ENCODE results near the gene HCK.

Gene HCK

GRCh38 chr20:32127347-32127746 lies 75.3 kb downstream of the HCK start:
- no peak for DNase-seq (ENCODE audit: low read depth, low spot score)

DNA sequence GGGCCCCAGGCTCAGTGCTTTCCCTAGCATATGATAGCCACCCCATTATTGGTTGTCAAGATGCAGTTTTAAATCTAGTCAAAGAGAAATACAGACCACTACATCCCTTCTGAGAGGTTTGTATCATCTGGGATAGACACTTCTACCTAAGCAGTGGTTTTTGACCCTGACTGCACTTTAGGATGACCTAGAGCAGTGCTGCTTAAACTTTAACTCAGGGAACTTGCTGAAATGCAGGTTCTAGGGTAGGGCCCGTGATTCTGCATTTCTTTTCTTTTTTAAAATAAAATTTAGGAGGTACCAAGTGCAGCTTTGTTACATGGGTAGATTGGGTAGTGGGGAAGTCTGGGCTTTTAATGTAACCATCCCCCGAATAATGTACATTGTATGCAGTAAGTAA lies 76.1 kb downstream of the HCK start:
- no peak for DNase-seq (ENCODE audit: low read depth, low spot score)

GRCh38 chr20:32129863-32130262 lies 77.8 kb downstream of the HCK start:
- DNase-seq (ENCODE audit: low read depth, low spot score), result no peak

- no peak for DNase-seq (ENCODE audit: low read depth, low spot score)
Measured at GRCh38 chr20:32130352-32130751, 78.3 kb downstream of the HCK start.

DNA sequence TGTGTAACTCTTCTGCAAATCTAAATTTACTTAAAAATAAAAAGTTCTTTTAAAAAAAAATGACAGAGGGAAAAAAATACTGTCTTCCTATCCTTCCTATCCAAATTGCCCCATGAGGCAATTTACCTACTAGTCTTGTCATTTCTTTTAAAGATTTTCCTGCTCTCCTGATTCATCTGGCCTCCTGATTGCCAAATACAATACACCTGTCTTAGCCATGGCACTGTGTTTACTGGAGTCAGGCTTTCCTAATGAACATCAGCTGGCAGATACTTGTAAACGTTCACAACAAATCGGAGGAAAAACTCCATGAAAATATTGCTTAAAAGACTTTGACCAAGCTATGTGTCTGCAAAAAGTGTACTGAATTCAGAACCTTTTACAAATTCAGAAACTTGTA lies 78.9 kb downstream of the HCK start:
- DNase-seq (ENCODE audit: low read depth, low spot score), result no peak

GRCh38 chr20:32132911-32133549 lies 81.0 kb downstream of the HCK start:
- DNase-seq (ENCODE audit: low read depth, low spot score), result no peak

DNA sequence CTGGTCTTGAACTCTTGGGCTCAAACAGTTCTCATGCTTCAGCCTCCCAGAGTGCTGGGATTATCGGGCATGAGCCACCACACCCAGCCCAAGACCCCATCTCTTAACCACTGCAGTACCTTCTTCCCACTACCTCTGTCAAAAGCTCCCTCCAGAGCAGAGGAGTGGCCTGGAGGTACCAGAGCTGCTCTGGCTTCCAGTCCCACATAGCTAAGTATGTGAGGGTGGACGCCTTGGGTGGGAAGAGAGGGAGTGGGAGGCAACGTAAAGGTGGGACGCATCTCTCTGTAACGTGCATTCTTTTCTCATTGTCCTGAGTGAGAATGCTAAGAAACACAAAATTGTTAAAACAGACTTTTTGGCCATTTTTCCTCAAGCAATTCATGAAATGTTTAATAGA lies 82.0 kb downstream of the HCK start:
- no peak for DNase-seq (ENCODE audit: low read depth, low spot score)

DNA sequence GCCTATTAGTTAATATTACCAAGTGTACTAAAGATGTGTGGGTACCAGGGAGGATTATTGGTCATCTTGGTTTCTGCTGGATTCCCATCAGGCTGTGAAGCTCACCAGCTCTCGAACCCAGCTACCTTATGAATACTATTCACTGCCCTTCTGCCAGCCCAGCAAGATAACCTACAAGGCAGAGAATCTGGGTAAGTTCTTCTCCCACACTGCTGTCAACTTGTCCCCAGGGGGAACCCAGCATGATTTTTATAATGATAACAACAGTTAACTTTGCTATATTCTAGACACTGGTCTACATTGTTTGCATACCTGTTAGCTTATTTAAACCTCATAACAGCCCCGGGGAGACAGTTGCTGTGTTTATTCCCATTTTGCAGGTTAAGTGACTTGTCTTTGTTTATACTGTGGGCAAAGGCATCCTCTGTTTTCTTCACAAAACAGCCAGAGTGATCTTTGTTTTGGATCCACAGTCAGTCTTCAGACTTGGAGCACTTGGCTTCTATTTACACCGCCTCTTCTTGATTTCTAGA lies 84.0 kb downstream of the HCK start:
- no peak for DNase-seq (ENCODE audit: low read depth, low spot score)

DNA sequence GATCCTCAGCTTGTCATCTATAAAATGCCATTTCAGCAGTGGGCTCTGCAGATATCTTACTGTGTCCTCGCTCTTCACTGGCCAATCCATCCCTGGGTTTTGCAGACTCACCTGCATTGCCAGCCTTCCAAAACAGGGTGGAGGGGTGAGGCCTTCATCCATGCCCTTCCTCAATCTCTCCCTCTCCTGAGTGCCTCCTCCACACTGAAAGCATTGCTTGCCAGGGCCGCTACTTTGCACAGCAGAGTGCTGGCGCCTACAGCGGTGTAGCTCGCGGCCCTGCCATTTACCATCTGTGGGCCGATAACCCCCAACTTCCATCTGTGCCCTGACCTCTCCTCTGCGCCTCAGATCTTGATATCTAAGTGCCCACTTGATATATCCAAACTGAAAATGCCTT lies 86.9 kb downstream of the HCK start:
- DNase-seq (ENCODE audit: low read depth, low spot score), result no peak

- DNase-seq (ENCODE audit: low read depth, low spot score), result no peak
Measured at GRCh38 chr20:32139947-32140346, 87.9 kb downstream of the HCK start.

DNA sequence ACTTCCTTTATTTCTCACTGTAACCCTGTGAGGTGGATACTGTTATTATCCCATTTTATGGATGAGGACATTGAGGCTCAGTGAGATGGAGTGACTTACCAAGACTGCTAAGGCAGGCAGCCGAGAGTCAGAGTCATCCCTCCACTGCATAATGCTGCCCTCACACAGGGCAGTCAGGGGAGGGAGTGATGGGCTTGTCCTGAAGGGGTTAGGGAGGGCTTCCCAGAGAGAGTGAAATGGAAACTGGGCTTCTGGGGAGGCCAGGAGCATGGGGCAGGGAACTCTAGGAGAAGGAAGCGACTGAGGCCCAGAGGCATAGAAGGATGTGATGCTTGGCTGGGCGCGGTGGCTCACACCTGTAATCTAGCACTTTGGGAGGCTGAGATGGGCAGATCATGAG lies 88.6 kb downstream of the HCK start:
- DNase-seq (ENCODE audit: low read depth, low spot score), result no peak

DNA sequence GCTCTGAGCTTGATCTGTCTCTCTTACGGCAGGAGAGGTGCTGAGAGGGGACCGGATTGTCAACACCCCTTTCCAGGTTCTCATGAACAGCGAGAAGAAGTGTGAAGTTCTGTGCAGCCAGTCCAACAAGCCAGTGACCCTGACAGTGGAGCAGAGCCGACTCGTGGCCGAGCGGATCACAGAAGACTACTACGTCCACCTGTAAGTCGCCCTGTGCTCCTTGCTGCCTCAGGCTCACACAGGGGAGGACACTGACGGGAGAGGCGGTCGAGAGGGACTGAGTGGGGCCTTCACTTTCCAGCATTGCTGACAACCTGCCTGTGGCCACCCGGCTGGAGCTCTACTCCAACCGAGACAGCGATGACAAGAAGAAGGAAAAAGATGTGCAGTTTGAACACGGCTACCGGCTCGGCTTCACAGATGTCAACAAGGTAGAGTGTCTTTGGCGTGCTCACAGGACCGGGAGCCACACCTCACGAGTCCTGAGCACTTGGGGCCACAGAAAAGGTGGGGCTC lies 89.5 kb downstream of the HCK start:
- no peak for DNase-seq (ENCODE audit: low read depth, low spot score)

GRCh38 chr20:32142088-32142487 lies 90.0 kb downstream of the HCK start:
- DNase-seq (ENCODE audit: low read depth, low spot score), result no peak

DNA sequence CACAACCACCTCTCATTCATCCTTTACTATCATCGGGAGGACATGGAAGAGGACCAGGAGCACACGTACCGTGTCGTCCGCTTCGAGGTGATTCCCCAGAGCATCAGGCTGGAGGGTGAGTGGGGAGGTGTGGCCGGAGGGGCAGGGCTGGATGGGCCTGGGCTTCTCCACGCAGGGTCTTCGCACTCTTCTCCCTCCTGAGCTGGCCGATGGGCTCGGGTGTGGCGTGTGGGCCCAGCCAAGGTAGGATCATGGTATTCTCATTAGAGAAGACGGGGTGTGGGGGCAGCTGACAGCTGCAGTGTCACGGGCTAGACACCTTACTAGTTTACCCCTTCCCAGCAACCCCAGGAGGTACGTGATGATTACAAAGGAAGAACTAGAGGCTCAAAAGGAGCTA lies 90.9 kb downstream of the HCK start:
- no peak for DNase-seq (ENCODE audit: low read depth, low spot score)

DNA sequence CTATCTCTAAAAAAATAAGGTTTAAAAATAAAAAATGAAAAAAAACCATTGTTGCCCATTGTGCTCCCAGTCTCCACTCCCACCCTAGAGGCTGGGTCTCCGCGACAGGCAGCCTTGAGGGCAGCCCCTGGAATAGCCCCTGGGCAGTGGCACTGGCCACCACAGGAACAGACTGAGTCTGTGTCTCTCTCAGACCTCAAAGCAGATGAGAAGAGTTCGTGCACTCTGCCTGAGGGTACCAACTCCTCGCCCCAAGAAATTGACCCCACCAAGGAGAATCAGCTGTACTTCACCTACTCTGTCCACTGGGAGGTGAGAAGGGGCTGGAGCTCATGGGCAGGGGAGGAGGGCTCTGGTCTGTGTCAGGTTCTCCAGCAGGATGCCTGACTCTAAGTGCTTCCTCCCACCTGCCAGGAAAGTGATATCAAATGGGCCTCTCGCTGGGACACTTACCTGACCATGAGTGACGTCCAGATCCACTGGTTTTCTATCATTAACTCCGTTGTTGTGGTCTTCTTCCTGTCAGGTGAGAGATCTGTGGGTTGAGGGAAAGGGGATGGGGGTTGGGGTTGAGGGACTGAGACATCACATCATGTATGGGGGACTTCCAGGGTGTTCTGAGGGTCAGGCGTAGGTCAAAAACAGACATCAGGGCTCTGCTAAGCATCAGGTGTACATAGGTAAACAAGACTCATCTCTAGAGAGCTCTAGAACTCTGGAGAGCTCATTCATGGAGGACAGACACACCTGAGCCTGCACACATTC lies 93.0 kb downstream of the HCK start:
- no peak for DNase-seq (ENCODE audit: low read depth, low spot score)

DNA sequence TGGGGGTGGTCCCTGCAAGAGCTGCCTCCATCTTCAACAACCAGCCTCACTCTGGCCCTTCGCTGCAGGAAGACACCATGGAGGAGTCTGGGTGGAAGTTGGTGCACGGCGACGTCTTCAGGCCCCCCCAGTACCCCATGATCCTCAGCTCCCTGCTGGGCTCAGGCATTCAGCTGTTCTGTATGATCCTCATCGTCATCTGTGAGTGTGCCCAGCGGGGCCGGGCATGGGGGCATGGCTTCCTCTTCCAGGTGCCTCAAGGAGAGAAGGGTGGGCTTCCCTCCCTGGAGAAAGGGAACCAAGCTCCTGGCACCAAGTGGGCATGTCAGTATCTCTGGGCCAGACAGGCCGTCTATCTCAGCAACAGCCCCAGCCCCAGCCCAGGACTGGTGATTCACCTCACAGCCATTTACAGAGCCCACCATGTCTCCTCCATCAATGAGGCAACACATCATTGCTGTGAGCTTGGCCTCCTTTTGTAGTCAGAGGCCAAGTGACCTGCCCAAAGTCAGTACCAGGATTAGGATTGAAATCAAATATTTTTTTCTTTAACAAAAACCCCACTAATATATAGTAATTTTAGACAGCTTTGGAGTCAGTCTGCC lies 97.6 kb downstream of the HCK start:
- DNase-seq (ENCODE audit: low read depth, low spot score), result no peak

DNA sequence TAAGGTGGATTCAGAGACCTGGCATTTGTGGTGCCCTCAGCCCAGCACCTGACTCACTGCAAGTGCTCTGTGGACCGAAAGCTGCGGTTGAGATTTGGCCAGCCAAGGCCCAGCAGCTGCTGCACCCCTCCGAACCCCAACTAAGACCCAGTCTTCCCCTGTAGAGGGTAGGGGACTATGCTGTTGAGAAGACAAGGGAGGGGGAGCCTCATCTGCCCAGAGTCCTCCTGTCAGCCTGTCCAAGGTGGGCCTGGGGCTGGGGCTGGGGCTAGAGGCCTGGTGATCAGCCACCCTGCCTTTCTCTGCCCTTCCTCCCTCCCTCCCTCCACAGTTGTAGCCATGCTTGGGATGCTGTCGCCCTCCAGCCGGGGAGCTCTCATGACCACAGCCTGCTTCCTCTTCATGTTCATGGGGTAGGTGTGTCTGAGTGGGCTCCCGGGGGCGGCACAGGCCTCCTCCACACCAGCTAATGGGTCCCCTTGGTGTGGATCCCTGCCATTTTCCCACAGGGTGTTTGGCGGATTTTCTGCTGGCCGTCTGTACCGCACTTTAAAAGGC lies 98.3 kb downstream of the HCK start:
- DNase-seq (ENCODE audit: low read depth, low spot score), result no peak
